ENCODE data around the gene FBXL16. TPM values are rescaled to one million over a fixed set of nuclear protein-coding genes. Genes with fewer than 3 reads are reported as not detected.
A peak's percentile ranks its signal among the peaks of the same experiment; 100 is the strongest.

Gene FBXL16
- total and polyA plus RNA-seq, 2 donors (not counting 3 experiments of a cell fraction or from before 2014, with no cell fraction given), result 0.07 to 0.22 TPM

- no peak overlapping the region for H3K27ac ChIP-seq (ENCODE audit: insufficient read depth, low read depth, low read length)
- ChIA-PET POLR2A (no interaction called here), CTCF (no interaction called here)
- TF ChIP-seq EZH2 (IDR thresholded peaks at IDR 0.05; ENCODE audit: borderline replicate concordance, low read depth, low read length, severe bottlenecking) (peak; percentile 19), POLR2A (IDR thresholded peaks at IDR 0.05; ENCODE audit: low read depth, low read length) (no peak), MAX (IDR thresholded peaks at IDR 0.05; ENCODE audit: insufficient read depth, insufficient read length) (no peak), FOS (IDR thresholded peaks at IDR 0.05; ENCODE audit: borderline replicate concordance, insufficient read depth, low read length) (no peak), MYC (IDR thresholded peaks at IDR 0.05; ENCODE audit: low read depth, low read length) (no peak)
- BruUV-seq (replicated peaks), result no TSS peak
- H4K20me1 ChIP-seq (replicated peaks; ENCODE audit: control insufficient read depth, extremely low read depth, insufficient read depth, low read length), result no peaks in the 10 kb centered on the region
- no peak overlapping the region for H3K4me3 ChIP-seq (replicated peaks in 1 of 3; ENCODE audit: insufficient read depth in 1 of 3, low read depth in 1 of 3, low read length in 3 of 3)
- H3K36me3 ChIP-seq (ENCODE audit: control insufficient read depth in 2 of 2, extremely low read depth in 1 of 2, insufficient read depth in 2 of 2, low read length in 2 of 2), result no peaks in the 10 kb centered on the region
- no peak overlapping the region for H3K4me2 ChIP-seq (ENCODE audit: insufficient read depth, low read length)
- dilution Hi-C loops (cut with MboI; ENCODE audit: extremely low pct_ligation_motif_present, low sequenced_read_pairs) (no loop called here), intact Hi-C loops (cut with micrococcal nuclease) (no loop called here)
- H3K4me1 ChIP-seq (ENCODE audit: control insufficient read depth, extremely low read depth, insufficient read depth, low read length), result no peaks in the 10 kb centered on the region
- no peak overlapping the region for H2AFZ ChIP-seq (ENCODE audit: low read depth, low read length)
- no peak overlapping the region for H3K9ac ChIP-seq (replicated peaks; ENCODE audit: extremely low read depth, insufficient read depth, low read length)
- H3K79me2 ChIP-seq (ENCODE audit: control insufficient read depth, insufficient read depth, low read length), result no peaks in the 10 kb centered on the region
- DNase-seq (ENCODE audit: low read depth, low spot score), result no peak
- H3K27me3 ChIP-seq (ENCODE audit: control insufficient read depth in 2 of 2, insufficient read depth in 2 of 2, low read length in 2 of 2), result peaks cover 4 to 6% of the 10 kb centered on the region in 2 experiments
- H3K9me3 ChIP-seq (replicated peaks; ENCODE audit: control insufficient read depth, insufficient read depth, low read length), result no peaks in the 10 kb centered on the region
- no peak for FAIRE-seq
- H3K9me1 ChIP-seq (replicated peaks; ENCODE audit: control insufficient read depth, extremely low read depth, insufficient read depth, low read length), result no peaks in the 10 kb centered on the region
Measured at GRCh38 chr16:752007-752312, 46.4 kb upstream of the FBXL16 start.

GRCh38 chr16:751152-752006, 45.8 kb upstream of the FBXL16 start:
- H3K4me2 ChIP-seq (ENCODE audit: insufficient read depth, low read length), result no peak overlapping the region
- no peaks in the 10 kb centered on the region for H3K4me1 ChIP-seq (ENCODE audit: control insufficient read depth, extremely low read depth, insufficient read depth, low read length)
- H4K20me1 ChIP-seq (replicated peaks; ENCODE audit: control insufficient read depth, extremely low read depth, insufficient read depth, low read length), result no peaks in the 10 kb centered on the region
- CTCF ChIA-PET, result interaction anchor here (1.2 kb wide), 1 partner anchor 39 kb away, joined by 3 read pairs; no protein-coding TSS in a partner anchor
- intact Hi-C loops (cut with micrococcal nuclease) (no loop called here), dilution Hi-C loops (cut with MboI; ENCODE audit: extremely low pct_ligation_motif_present, low sequenced_read_pairs) (no loop called here)
- peaks cover 4% of the 10 kb centered on the region in 2 experiments for H3K27me3 ChIP-seq (ENCODE audit: control insufficient read depth in 2 of 2, insufficient read depth in 2 of 2, low read length in 2 of 2)
- POLR2A ChIA-PET, result no interaction called here
- BruUV-seq (replicated peaks), result no TSS peak
- H3K9ac ChIP-seq (replicated peaks; ENCODE audit: extremely low read depth, insufficient read depth, low read length), result no peak overlapping the region
- TF ChIP-seq POLR2A (IDR thresholded peaks at IDR 0.05; ENCODE audit: low read depth, low read length), result no peak
- H3K9me1 ChIP-seq (replicated peaks; ENCODE audit: control insufficient read depth, extremely low read depth, insufficient read depth, low read length), result no peaks in the 10 kb centered on the region
- no peaks in the 10 kb centered on the region for H3K36me3 ChIP-seq (ENCODE audit: control insufficient read depth in 2 of 2, extremely low read depth in 1 of 2, insufficient read depth in 2 of 2, low read length in 2 of 2)
- DNase-seq (ENCODE audit: low read depth, low spot score) (no peak), FAIRE-seq (no peak)
- no peak overlapping the region for H3K27ac ChIP-seq (ENCODE audit: insufficient read depth, low read depth, low read length)
- H3K4me3 ChIP-seq (replicated peaks in 1 of 3; ENCODE audit: insufficient read depth in 1 of 3, low read depth in 1 of 3, low read length in 3 of 3), result no peak overlapping the region
- H3K79me2 ChIP-seq (ENCODE audit: control insufficient read depth, insufficient read depth, low read length), result no peaks in the 10 kb centered on the region
- H2AFZ ChIP-seq (ENCODE audit: low read depth, low read length), result no peak overlapping the region
- H3K9me3 ChIP-seq (replicated peaks; ENCODE audit: control insufficient read depth, insufficient read depth, low read length), result no peaks in the 10 kb centered on the region
